ENCODE results near the gene ZNF516.

- TF ChIP-seq, protein P1, sequence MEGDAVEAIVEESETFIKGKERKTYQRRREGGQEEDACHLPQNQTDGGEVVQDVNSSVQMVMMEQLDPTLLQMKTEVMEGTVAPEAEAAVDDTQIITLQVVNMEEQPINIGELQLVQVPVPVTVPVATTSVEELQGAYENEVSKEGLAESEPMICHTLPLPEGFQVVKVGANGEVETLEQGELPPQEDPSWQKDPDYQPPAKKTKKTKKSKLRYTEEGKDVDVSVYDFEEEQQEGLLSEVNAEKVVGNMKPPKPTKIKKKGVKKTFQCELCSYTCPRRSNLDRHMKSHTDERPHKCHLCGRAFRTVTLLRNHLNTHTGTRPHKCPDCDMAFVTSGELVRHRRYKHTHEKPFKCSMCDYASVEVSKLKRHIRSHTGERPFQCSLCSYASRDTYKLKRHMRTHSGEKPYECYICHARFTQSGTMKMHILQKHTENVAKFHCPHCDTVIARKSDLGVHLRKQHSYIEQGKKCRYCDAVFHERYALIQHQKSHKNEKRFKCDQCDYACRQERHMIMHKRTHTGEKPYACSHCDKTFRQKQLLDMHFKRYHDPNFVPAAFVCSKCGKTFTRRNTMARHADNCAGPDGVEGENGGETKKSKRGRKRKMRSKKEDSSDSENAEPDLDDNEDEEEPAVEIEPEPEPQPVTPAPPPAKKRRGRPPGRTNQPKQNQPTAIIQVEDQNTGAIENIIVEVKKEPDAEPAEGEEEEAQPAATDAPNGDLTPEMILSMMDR (IDR thresholded peaks at IDR 0.05; ENCODE audit: low read depth, low read length, poor library complexity, severe bottlenecking) = no peak
- TF ChIP-seq EZH2phosphoT487 (IDR thresholded peaks at IDR 0.05; ENCODE audit: borderline replicate concordance, low read length) = no peak
These were observed 118.2 kb downstream of the ZNF516 start for GRCh38 chr18:76376668-76377358.

All from DOHH2 (cell line).